ENCODE measurements around the gene DPH7. TPM values are rescaled to one million over a fixed set of nuclear protein-coding genes. Genes with fewer than 3 reads are reported as not detected.

DPH7 gene
- total and polyA plus RNA-seq, 2 of the 8 experiments (the other 6 are each of a cell fraction or from before 2014, with no cell fraction given): 44.6 to 45.5 TPM

DNA sequence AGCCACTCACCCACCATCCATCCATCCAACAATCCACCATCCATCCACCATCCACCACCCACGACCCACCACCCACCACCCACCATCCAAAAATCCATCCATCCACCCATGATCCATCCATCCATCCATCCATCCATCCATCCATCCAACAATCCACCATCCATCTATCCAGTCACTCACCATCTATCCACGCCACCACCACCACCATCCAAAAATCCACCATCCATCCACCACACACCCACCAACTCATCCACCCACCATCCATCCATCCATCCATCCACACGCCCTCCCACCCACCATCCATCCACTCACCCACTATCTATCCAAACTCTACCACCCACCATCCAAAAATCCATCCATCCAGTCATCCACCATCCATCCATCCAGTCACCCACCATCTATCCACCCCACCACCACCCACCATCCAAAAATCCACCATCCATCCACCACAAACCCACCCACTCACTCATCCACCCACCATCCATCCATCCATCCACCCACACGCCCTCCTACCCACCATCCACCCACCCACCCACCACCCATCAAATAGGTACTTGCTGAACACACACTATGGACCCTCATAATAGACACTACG is 9.0 kb downstream of the DPH7 start:
- H3K23ac ChIP-seq (ENCODE audit: insufficient read length): no peak overlapping the region
- no peak overlapping the region for H2BK5ac ChIP-seq (ENCODE audit: low read depth, low read length)
- H3K27ac ChIP-seq (ENCODE audit: low read depth, low read length): no peak overlapping the region
- WGBS, 2 experiments (ENCODE audit: extremely low coverage in 1 of 2, insufficient coverage in 1 of 2, insufficient read length in 1 of 2, insufficient replicate concordance in 2 of 2, low coverage in 1 of 2, low lambda C conversion rate in 2 of 2, missing lambda C conversion rate in 1 of 2): 97 to 100% methylated on average over 3 to 4 of the region's 5 CpGs
- H2BK15ac ChIP-seq (ENCODE audit: low read length): no peak overlapping the region
- H4K20me1 ChIP-seq (replicated peaks in 1 of 2; ENCODE audit: control insufficient read depth in 1 of 2, insufficient read depth in 2 of 2, low read length in 2 of 2): peaks cover 0 to 9% of the 10 kb centered on the region in 2 experiments
- peaks cover 10% of the 10 kb centered on the region; the same call in 1 of the 2 replicates for H3K23me2 ChIP-seq (ENCODE audit: low read depth, low read length)
- no peak overlapping the region for H3K18ac ChIP-seq (ENCODE audit: extremely low read depth, low read length)
- no peak overlapping the region for H3K14ac ChIP-seq (ENCODE audit: insufficient read length)
- no peak overlapping the region for H4K91ac ChIP-seq (replicated peaks; ENCODE audit: insufficient read length, low read length)
- H3K4me2 ChIP-seq (ENCODE audit: insufficient read depth in 1 of 2, low read depth in 2 of 2, low read length in 2 of 2): no peak overlapping the region
- no peak overlapping the region for H2BK12ac ChIP-seq (ENCODE audit: low read depth, low read length)
- no peak overlapping the region for H3K4ac ChIP-seq (replicated peaks; ENCODE audit: insufficient read length, low read depth, low read length)
- TF ChIP-seq EZH2 (IDR thresholded peaks at IDR 0.05; ENCODE audit: low read depth, low read length, severe bottlenecking) (no peak), EGR1 (IDR thresholded peaks at IDR 0.05; ENCODE audit: borderline replicate concordance, low read depth, low read length) (no peak), TCF12 (IDR thresholded peaks at IDR 0.05; ENCODE audit: low read depth, low read length) (no peak), RBBP5 (IDR thresholded peaks at IDR 0.05; ENCODE audit: borderline replicate concordance, low read depth, low read length) (no peak), CTBP2 (IDR thresholded peaks at IDR 0.05; ENCODE audit: borderline replicate concordance, insufficient read depth, insufficient read length, low read length) (no peak), RXRA (IDR thresholded peaks at IDR 0.05; ENCODE audit: insufficient read depth, low read depth, low read length) (no peak), NRF1 (IDR thresholded peaks at IDR 0.05; ENCODE audit: low read depth, low read length) (no peak), CHD2 (IDR thresholded peaks at IDR 0.05; ENCODE audit: low read length) (no peak), YY1 (IDR thresholded peaks at IDR 0.05; ENCODE audit: low read depth, low read length) (no peak)
- TF ChIP-seq, protein P1, sequence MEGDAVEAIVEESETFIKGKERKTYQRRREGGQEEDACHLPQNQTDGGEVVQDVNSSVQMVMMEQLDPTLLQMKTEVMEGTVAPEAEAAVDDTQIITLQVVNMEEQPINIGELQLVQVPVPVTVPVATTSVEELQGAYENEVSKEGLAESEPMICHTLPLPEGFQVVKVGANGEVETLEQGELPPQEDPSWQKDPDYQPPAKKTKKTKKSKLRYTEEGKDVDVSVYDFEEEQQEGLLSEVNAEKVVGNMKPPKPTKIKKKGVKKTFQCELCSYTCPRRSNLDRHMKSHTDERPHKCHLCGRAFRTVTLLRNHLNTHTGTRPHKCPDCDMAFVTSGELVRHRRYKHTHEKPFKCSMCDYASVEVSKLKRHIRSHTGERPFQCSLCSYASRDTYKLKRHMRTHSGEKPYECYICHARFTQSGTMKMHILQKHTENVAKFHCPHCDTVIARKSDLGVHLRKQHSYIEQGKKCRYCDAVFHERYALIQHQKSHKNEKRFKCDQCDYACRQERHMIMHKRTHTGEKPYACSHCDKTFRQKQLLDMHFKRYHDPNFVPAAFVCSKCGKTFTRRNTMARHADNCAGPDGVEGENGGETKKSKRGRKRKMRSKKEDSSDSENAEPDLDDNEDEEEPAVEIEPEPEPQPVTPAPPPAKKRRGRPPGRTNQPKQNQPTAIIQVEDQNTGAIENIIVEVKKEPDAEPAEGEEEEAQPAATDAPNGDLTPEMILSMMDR (IDR thresholded peaks at IDR 0.05; ENCODE audit: control extremely low read depth in 1 of 3, insufficient read depth in 1 of 3, low read depth in 1 of 3, low read length in 3 of 3): no peak
- no peak overlapping the region for H3K4me3 ChIP-seq (ENCODE audit: extremely low read depth in 1 of 4, insufficient read depth in 2 of 4, low read depth in 3 of 4, low read length in 4 of 4)
- no peak overlapping the region for H2AFZ ChIP-seq (ENCODE audit: low read length)
- CTCF ChIA-PET (ENCODE audit: partially characterized antibody): interaction anchor here (2.7 kb wide), 1 partner anchor 12 kb away, joined by 10 read pairs; no protein-coding TSS in a partner anchor
- no peaks in the 10 kb centered on the region for H3K27me3 ChIP-seq (replicated peaks in 1 of 4; ENCODE audit: control insufficient read depth in 3 of 4, extremely low read depth in 1 of 4, insufficient read depth in 3 of 4, low read length in 3 of 4)
- peaks cover 3% of the 10 kb centered on the region; the same call in 1 of the 2 replicates for H3K79me1 ChIP-seq (ENCODE audit: low read depth, low read length)
- no peak overlapping the region for H4K8ac ChIP-seq (ENCODE audit: extremely low read depth, insufficient read depth, low read length)
- no peaks in the 10 kb centered on the region for H3K4me1 ChIP-seq (replicated peaks in 1 of 4; ENCODE audit: control insufficient read depth in 3 of 4, insufficient read depth in 4 of 4, low read length in 3 of 4)
- no peak for FAIRE-seq
- H3K9me3 ChIP-seq (ENCODE audit: insufficient read depth in 2 of 2, low read depth in 1 of 2, low read length in 1 of 2): no peaks in the 10 kb centered on the region
- H2BK20ac ChIP-seq (ENCODE audit: low read length): no peak overlapping the region
- POLR2A ChIA-PET (ENCODE audit: partially characterized antibody): interaction anchor here (0.9 to 1.0 kb wide), 2 partner anchors 8 to 19 kb away, joined by 3 read pairs; partner anchors contain the start of gene PNPLA7
- H3K79me2 ChIP-seq (ENCODE audit: control insufficient read depth in 1 of 2, insufficient read depth in 2 of 2, low read length in 2 of 2): peaks cover 0 to 13% of the 10 kb centered on the region in 2 experiments; a peak in 2 of 4 replicates
- H4K5ac ChIP-seq (ENCODE audit: insufficient read length, low read depth, low read length): no peak overlapping the region
- no peak overlapping the region for H3K9ac ChIP-seq (replicated peaks in 1 of 4; ENCODE audit: extremely low read depth in 1 of 4, low read depth in 3 of 4, low read length in 3 of 4)
- H3K56ac ChIP-seq (replicated peaks; ENCODE audit: insufficient read length, low read depth, low read length): peak overlapping the region; percentile 93
- peaks cover 11 to 32% (median 22%) of the 10 kb centered on the region in 4 experiments for H3K36me3 ChIP-seq (ENCODE audit: control insufficient read depth in 2 of 4, insufficient read depth in 4 of 4, low read length in 3 of 4)
- H2BK120ac ChIP-seq (replicated peaks; ENCODE audit: low read depth, low read length): no peak overlapping the region
- DNase-seq (ENCODE audit: low read depth in 1 of 2, low spot score in 2 of 2): no peak
- H2AK5ac ChIP-seq (ENCODE audit: low read depth, low read length): no peak overlapping the region
